ENCODE results near the gene ELP2. TPM values are rescaled to one million over a fixed set of nuclear protein-coding genes. Genes with fewer than 3 reads are reported as not detected.

Gene ELP2
- polyA plus RNA-seq, 1 donor (not counting 4 experiments of a cell fraction or from before 2014, with no cell fraction given), result 74.6 TPM

GRCh38 chr18:36160959-36161371 is 31.3 kb downstream of the ELP2 start:
- Histone ChIP-seq H3K4me1 (ENCODE audit: control insufficient read depth, extremely low read depth, insufficient read depth, low read length) (no peaks in the 10 kb centered on the region), H3K27me3 (ENCODE audit: control insufficient read depth, extremely low read depth, insufficient read depth, low read length) (no peaks in the 10 kb centered on the region), H3K4me2 (ENCODE audit: control insufficient read depth, extremely low read depth, insufficient read depth, low read depth, low read length) (no peak overlapping the region), H3K9me3 (ENCODE audit: control insufficient read depth, low read depth, low read length) (no peaks in the 10 kb centered on the region), H3K9me1 (ENCODE audit: control insufficient read depth, extremely low read depth, insufficient read depth, low read length) (no peaks in the 10 kb centered on the region), H4K20me1 (ENCODE audit: control insufficient read depth, extremely low read depth, insufficient read depth, low read length) (no peaks in the 10 kb centered on the region), H3K79me2 (ENCODE audit: control insufficient read depth, insufficient read depth, low read length) (no peaks in the 10 kb centered on the region), H2AFZ (ENCODE audit: control insufficient read depth, low read length) (no peak overlapping the region), H3K9ac (ENCODE audit: control insufficient read depth, extremely low read depth, insufficient read depth, low read length) (no peak overlapping the region), H3K27ac (ENCODE audit: control insufficient read depth, insufficient read depth, low read length) (no peak overlapping the region), H3K36me3 (ENCODE audit: control insufficient read depth in 2 of 2, extremely low read depth in 1 of 2, insufficient read depth in 2 of 2, low read length in 2 of 2) (peaks cover 18% of the 10 kb centered on the region in 2 experiments), H3K4me3 (ENCODE audit: control insufficient read depth in 2 of 3, extremely low read depth in 1 of 3, insufficient read depth in 2 of 3, low read depth in 1 of 3, low read length in 3 of 3) (no peak overlapping the region)
- DNase-seq (ENCODE audit: low read depth, low spot score), result no peak
- dilution Hi-C loops (cut with MboI; ENCODE audit: extremely low pct_ligation_motif_present, low sequenced_read_pairs), result no loop called here
- FAIRE-seq, result no peak
- TF ChIP-seq EZH2 (IDR thresholded peaks at IDR 0.05; ENCODE audit: low read length) (no peak), CTCF (optimal IDR thresholded peaks at IDR 0.05 in 1 of 3, IDR thresholded peaks at IDR 0.05 in 1 of 3, conservative IDR thresholded peaks at IDR 0.05 in 1 of 3; ENCODE audit: extremely low read depth in 1 of 3, insufficient read depth in 2 of 3, low read length in 3 of 3) (no peak)

- TF ChIP-seq EZH2 (IDR thresholded peaks at IDR 0.05; ENCODE audit: low read length), result no peak
- TF ChIP-seq CTCF (optimal IDR thresholded peaks at IDR 0.05 in 1 of 3, IDR thresholded peaks at IDR 0.05 in 1 of 3, conservative IDR thresholded peaks at IDR 0.05 in 1 of 3; ENCODE audit: extremely low read depth in 1 of 3, insufficient read depth in 2 of 3, low read length in 3 of 3), result no peak
- Histone ChIP-seq H4K20me1 (ENCODE audit: control insufficient read depth, extremely low read depth, insufficient read depth, low read length) (no peaks in the 10 kb centered on the region), H3K79me2 (ENCODE audit: control insufficient read depth, insufficient read depth, low read length) (no peaks in the 10 kb centered on the region), H3K9ac (ENCODE audit: control insufficient read depth, extremely low read depth, insufficient read depth, low read length) (no peak overlapping the region), H2AFZ (ENCODE audit: control insufficient read depth, low read length) (no peak overlapping the region), H3K9me3 (ENCODE audit: control insufficient read depth, low read depth, low read length) (no peaks in the 10 kb centered on the region), H3K27ac (ENCODE audit: control insufficient read depth, insufficient read depth, low read length) (no peak overlapping the region), H3K9me1 (ENCODE audit: control insufficient read depth, extremely low read depth, insufficient read depth, low read length) (no peaks in the 10 kb centered on the region), H3K4me3 (ENCODE audit: control insufficient read depth in 2 of 3, extremely low read depth in 1 of 3, insufficient read depth in 2 of 3, low read depth in 1 of 3, low read length in 3 of 3) (no peak overlapping the region), H3K36me3 (ENCODE audit: control insufficient read depth in 2 of 2, extremely low read depth in 1 of 2, insufficient read depth in 2 of 2, low read length in 2 of 2) (peaks cover 21 to 23% of the 10 kb centered on the region in 2 experiments), H3K4me2 (ENCODE audit: control insufficient read depth, extremely low read depth, insufficient read depth, low read depth, low read length) (no peak overlapping the region), H3K27me3 (ENCODE audit: control insufficient read depth, extremely low read depth, insufficient read depth, low read length) (no peaks in the 10 kb centered on the region), H3K4me1 (ENCODE audit: control insufficient read depth, extremely low read depth, insufficient read depth, low read length) (no peaks in the 10 kb centered on the region)
- no peak for DNase-seq (ENCODE audit: low read depth, low spot score)
- dilution Hi-C loops (cut with MboI; ENCODE audit: extremely low pct_ligation_motif_present, low sequenced_read_pairs), result no loop called here
- FAIRE-seq, result no peak
Observed at GRCh38 chr18:36162981-36163380, 33.3 kb downstream of the ELP2 start.
